Naive thymus-derived CD4-positive, alpha-beta T cell (primary cell): ENCODE data around the gene NTNG1. TPM values are rescaled to one million over a fixed set of nuclear protein-coding genes. Genes with fewer than 3 reads are reported as not detected.

ENCODE experiments used
- ATAC-seq: fragments of 150-1000 bp; cut with Tn5 transposase; 2 replicates; pipeline ENCODE4 v1.10.0; 2021; ENCODE audit warnings: mild to moderate bottlenecking, moderate library complexity
- CTCF ChIA-PET: fragments of 350-600 bp; sonication (Branson Sonifier 250); formaldehyde crosslinking; loops from one replicate; lab custom pipeline; 2021; ENCODE audit warnings: antibody characterized with exemption; lab: Charles Lee
- POLR2A ChIA-PET: fragments of 350-600 bp; sonication (Branson Sonifier 250); formaldehyde crosslinking; loops from one replicate; lab custom pipeline; 2021; ENCODE audit warnings: antibody characterized with exemption, inconsistent platforms; lab: Charles Lee
- DNase-seq, 9 donors: peaks; one replicate each; pipeline versions ENCODE4 v3.0.0 to v3.0.0-alpha.2; 2020 to 2022; ENCODE audit warnings: mixed read lengths in 1 of 9
- H3K27ac ChIP-seq: one replicate; pipeline ENCODE4 v1.7.0; 2013; ENCODE audit warnings: mild to moderate bottlenecking, low read depth, low read length, moderate library complexity
- H3K27me3 ChIP-seq, 2 donors: one replicate each; pipeline ENCODE4 v1.7.0; 2013; ENCODE audit warnings: low read length in 2 of 2, mild to moderate bottlenecking in 2 of 2, moderate library complexity in 2 of 2; ENCODE audit not compliant: control insufficient read depth in 2 of 2, insufficient read depth in 2 of 2
- H3K36me3 ChIP-seq, 3 experiments: 1 replicate in 2 of 3; 2 replicates in 1 of 3; pipeline ENCODE4 v1.7.0; 2013; ENCODE audit warnings: low read length in 3 of 3, mild to moderate bottlenecking in 3 of 3, moderate library complexity in 1 of 3; ENCODE audit not compliant: insufficient read depth in 3 of 3, control insufficient read depth in 2 of 3
- H3K4me1 ChIP-seq, 2 donors: one replicate each; pipeline ENCODE4 v1.7.0; 2013; ENCODE audit warnings: low read length in 2 of 2, mild to moderate bottlenecking in 2 of 2, moderate library complexity in 1 of 2; ENCODE audit not compliant: control insufficient read depth in 2 of 2, insufficient read depth in 2 of 2
- H3K4me3 ChIP-seq: 2 replicates; pipeline ENCODE4 v1.7.0; 2013; ENCODE audit warnings: mild to moderate bottlenecking, low read length
- H3K9me3 ChIP-seq, 3 experiments: 1 replicate in 2 of 3; 2 replicates in 1 of 3; pipeline ENCODE4 v1.7.0; 2013; ENCODE audit warnings: low read length in 3 of 3; ENCODE audit not compliant: control insufficient read depth in 2 of 3
- H3K27ac Mint-ChIP-seq, 9 donors: one replicate each; pipeline ENCODE4 v1.8.0; 2020 to 2022; ENCODE audit warnings: mixed read lengths in 9 of 9, mild to moderate bottlenecking in 8 of 9, moderate library complexity in 5 of 9, inconsistent platforms in 2 of 9
- H3K27me3 Mint-ChIP-seq, 5 donors: one replicate each; pipeline ENCODE4 v1.8.0; 2021 to 2022; ENCODE audit warnings: mixed read lengths in 5 of 5, mild to moderate bottlenecking in 1 of 5
- H3K36me3 Mint-ChIP-seq, 5 donors: one replicate each; pipeline ENCODE4 v1.8.0; 2020 to 2022; ENCODE audit warnings: mixed read lengths in 5 of 5, mild to moderate bottlenecking in 3 of 5, inconsistent platforms in 1 of 5
- H3K4me1 Mint-ChIP-seq, 7 donors: one replicate each; pipeline ENCODE4 v1.8.0; 2020 to 2022; ENCODE audit warnings: mixed read lengths in 7 of 7, mild to moderate bottlenecking in 3 of 7, inconsistent platforms in 1 of 7
- H3K4me3 Mint-ChIP-seq, 10 donors: one replicate each; pipeline ENCODE4 v1.8.0; 2020 to 2022; ENCODE audit warnings: mild to moderate bottlenecking in 10 of 10, mixed read lengths in 10 of 10, moderate library complexity in 6 of 10, inconsistent platforms in 2 of 10
- H3K9me3 Mint-ChIP-seq, 11 donors: one replicate each; pipeline ENCODE4 v1.8.0; 2020 to 2022; ENCODE audit warnings: mixed read lengths in 11 of 11, mild to moderate bottlenecking in 4 of 11, inconsistent platforms in 1 of 11, moderate library complexity in 1 of 11
- intact Hi-C, 2 donors: fragments of 100-400 bp; cut with micrococcal nuclease; formaldehyde crosslinking; loops; one replicate each; pipeline ENCODE4 v1.15.1; 2023
- polyA plus RNA-seq, 2 donors: library from polyadenylated mRNA; unstranded; fragments of 300-500 nt; fragmentation: Illumina TruSeq; gene quantifications; one replicate each; pipeline ENCODE4 v1.2.3, GENCODE V29; 2021
- total RNA-seq, 6 experiments: library from RNA in 5 of 6; stranded (reverse) in 5 of 6; gene quantifications; 1 replicate in 5 of 6; 2 replicates in 1 of 6; pipeline ENCODE4 v1.2.3 and lab custom pipeline; 2021 to 2026

The NTNG1 gene
- total and polyA plus RNA-seq, 7 experiments from 2014 or later, result not detected

DNA sequence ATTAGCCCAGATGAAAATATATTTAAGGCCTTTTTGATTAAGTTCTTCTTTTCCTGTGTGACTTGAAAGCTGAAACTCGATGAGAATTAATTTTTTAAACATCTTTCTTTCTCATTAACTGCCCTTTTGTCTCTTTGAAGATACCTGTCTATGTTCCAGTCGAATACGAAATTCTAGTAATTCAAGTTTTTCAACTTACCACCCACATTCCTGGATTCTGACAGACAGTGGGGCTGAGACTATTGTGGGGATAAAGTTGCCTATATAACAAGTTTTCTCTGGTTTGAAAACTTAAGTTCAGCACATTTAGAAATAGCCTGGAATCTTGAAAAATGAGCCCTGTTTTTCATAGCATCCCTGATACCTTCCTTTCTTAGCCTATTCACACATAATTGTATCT lies 114.6 kb downstream of the NTNG1 start:
- ATAC-seq (no peak), DNase-seq (no peak)
- H3K4me1 Mint-ChIP-seq, result no peaks in the 10 kb centered on the region
- no peaks in the 10 kb centered on the region for H3K9me3 ChIP-seq
- H3K27me3 ChIP-seq, result no peaks in the 10 kb centered on the region
- H3K4me3 Mint-ChIP-seq, result no peak overlapping the region
- H3K36me3 ChIP-seq, result no peaks in the 10 kb centered on the region
- POLR2A ChIA-PET, result no interaction called here
- intact Hi-C loops, result no loop called here
- H3K9me3 Mint-ChIP-seq, result peaks cover 0 to 10% (median 0%) of the 10 kb centered on the region in 11 donors
- no peak overlapping the region for H3K27ac ChIP-seq
- peaks cover 0 to 11% (median 8%) of the 10 kb centered on the region in 5 donors for H3K27me3 Mint-ChIP-seq
- no peaks in the 10 kb centered on the region for H3K36me3 Mint-ChIP-seq
- no peak overlapping the region for H3K4me3 ChIP-seq
- CTCF ChIA-PET, result no interaction called here
- no peak overlapping the region for H3K27ac Mint-ChIP-seq
- no peaks in the 10 kb centered on the region for H3K4me1 ChIP-seq

DNA sequence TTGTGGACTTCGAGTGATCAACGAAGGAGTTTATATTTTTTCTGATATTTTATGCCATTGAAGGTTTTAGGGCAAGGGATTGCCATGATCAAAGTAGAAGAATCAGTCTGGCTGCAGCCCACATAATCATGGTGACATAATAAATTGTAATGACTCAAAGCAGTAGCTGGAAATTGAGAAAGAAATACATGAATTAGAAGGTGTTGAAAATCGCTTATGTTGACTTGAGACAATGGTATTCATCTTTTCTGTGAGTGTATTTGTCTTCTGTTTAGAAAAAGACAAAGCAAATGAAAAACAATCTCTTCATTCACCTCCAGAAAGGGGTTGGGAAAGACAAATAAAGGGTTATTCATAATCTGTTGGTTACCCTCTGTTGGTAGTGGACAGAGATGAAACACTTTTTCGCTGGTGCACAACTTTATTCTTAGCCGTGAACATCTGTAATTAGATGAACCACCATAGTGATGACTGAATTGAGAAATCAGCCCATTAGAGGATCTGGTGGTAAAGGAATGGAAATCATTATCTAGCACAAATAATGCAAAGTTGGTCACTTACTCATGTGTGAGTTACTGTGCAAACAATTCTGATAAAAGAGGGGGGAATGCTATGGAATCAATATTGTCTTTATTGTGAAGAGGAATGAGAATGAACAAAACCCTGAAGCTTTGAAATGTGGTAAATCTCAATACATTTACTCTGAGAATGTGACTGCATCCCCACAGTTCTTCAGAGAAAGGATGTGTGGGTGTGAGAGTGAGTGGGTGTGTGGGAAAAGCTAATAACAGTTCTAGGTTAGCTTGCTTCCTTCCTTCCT lies 121.8 kb downstream of the NTNG1 start:
- Histone ChIP-seq H3K4me3 (no peak overlapping the region), H3K27me3 (no peaks in the 10 kb centered on the region), H3K27ac (no peak overlapping the region), H3K36me3 (no peaks in the 10 kb centered on the region), H3K9me3 (no peaks in the 10 kb centered on the region), H3K4me1 (no peaks in the 10 kb centered on the region)
- H3K4me1 Mint-ChIP-seq, result peaks cover 0 to 1% (median 0%) of the 10 kb centered on the region in 7 donors
- no peak overlapping the region for H3K4me3 Mint-ChIP-seq
- no peak overlapping the region for H3K27ac Mint-ChIP-seq
- H3K9me3 Mint-ChIP-seq, result peaks cover 0 to 5% (median 0%) of the 10 kb centered on the region in 11 donors
- no peak for ATAC-seq
- CTCF ChIA-PET, result no interaction called here
- POLR2A ChIA-PET, result no interaction called here
- intact Hi-C loops, result no loop called here
- DNase-seq, result no peak
- peaks cover 0 to 10% (median 4%) of the 10 kb centered on the region in 5 donors for H3K27me3 Mint-ChIP-seq
- H3K36me3 Mint-ChIP-seq, result no peaks in the 10 kb centered on the region

DNA sequence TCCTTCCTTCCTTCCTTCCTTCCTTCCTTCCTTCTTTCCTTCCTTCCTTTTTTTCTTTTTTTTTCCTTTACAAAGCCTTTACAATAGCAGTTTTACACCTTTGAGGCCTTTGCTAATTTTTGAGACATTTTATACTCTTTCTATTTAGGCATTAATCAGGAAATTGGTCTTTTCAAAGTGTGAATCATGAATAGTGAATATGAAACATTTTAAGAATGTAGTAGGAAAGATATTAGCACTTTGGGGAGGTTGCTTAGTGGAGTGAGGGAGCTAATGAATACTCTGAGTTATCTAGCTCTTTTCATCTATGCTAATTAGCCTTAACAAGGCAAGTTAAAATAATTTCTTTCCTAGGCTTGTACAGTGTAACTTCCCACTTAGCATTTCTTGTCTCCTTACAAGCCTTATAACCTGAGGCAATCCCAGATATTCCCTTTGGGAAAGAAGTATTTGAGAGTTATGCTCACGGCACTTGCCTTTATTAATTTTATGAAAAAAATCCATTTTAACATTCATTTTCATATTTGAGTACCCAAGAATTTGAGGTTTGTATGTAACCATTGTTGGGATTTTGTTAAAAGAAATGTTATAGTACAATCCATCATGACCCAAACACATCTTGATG lies 122.6 kb downstream of the NTNG1 start:
- intact Hi-C loops, result no loop called here
- CTCF ChIA-PET, result no interaction called here
- POLR2A ChIA-PET, result no interaction called here
- no peak overlapping the region for H3K27ac Mint-ChIP-seq
- H3K27me3 Mint-ChIP-seq, result peaks cover 0 to 10% (median 4%) of the 10 kb centered on the region in 5 donors
- H3K4me3 Mint-ChIP-seq, result no peak overlapping the region
- ATAC-seq, result no peak
- no peaks in the 10 kb centered on the region for H3K36me3 ChIP-seq
- no peak overlapping the region for H3K27ac ChIP-seq
- no peaks in the 10 kb centered on the region for H3K36me3 Mint-ChIP-seq
- peaks cover 0 to 5% (median 0%) of the 10 kb centered on the region in 11 donors for H3K9me3 Mint-ChIP-seq
- DNase-seq, result no peak
- H3K4me3 ChIP-seq, result no peak overlapping the region
- no peaks in the 10 kb centered on the region for H3K4me1 ChIP-seq
- H3K27me3 ChIP-seq, result no peaks in the 10 kb centered on the region
- H3K4me1 Mint-ChIP-seq, result peaks cover 0 to 1% (median 0%) of the 10 kb centered on the region in 7 donors
- no peaks in the 10 kb centered on the region for H3K9me3 ChIP-seq

DNA sequence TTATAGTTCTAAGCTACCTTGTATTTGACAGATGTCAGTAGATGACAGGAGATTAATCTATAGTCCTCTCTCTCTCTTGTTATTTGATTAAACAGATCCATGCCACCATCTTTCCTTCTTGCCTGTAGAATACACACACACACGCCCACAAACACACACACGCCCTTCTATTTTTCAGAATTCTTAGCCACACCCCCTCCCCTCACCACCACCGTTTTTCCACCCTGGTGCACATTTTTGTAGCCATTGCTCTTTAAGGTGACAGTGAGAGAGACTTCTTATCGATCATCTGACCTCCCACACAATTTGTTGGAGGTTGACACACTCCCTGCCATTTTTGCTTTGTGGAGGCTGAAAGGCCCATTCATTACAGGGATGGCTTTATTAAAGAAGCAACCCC lies 123.2 kb downstream of the NTNG1 start:
- Histone ChIP-seq H3K27me3 (no peaks in the 10 kb centered on the region), H3K4me1 (no peaks in the 10 kb centered on the region), H3K9me3 (no peaks in the 10 kb centered on the region), H3K4me3 (no peak overlapping the region), H3K27ac (no peak overlapping the region), H3K36me3 (no peaks in the 10 kb centered on the region)
- peaks cover 0 to 10% (median 4%) of the 10 kb centered on the region in 5 donors for H3K27me3 Mint-ChIP-seq
- DNase-seq (no peak), ATAC-seq (no peak)
- POLR2A ChIA-PET, result no interaction called here
- no peak overlapping the region for H3K4me3 Mint-ChIP-seq
- CTCF ChIA-PET, result no interaction called here
- no peaks in the 10 kb centered on the region for H3K36me3 Mint-ChIP-seq
- no peak overlapping the region for H3K27ac Mint-ChIP-seq
- peaks cover 0 to 1% (median 0%) of the 10 kb centered on the region in 7 donors for H3K4me1 Mint-ChIP-seq
- H3K9me3 Mint-ChIP-seq, result peaks cover 0 to 5% (median 0%) of the 10 kb centered on the region in 11 donors
- intact Hi-C loops, result no loop called here

DNA sequence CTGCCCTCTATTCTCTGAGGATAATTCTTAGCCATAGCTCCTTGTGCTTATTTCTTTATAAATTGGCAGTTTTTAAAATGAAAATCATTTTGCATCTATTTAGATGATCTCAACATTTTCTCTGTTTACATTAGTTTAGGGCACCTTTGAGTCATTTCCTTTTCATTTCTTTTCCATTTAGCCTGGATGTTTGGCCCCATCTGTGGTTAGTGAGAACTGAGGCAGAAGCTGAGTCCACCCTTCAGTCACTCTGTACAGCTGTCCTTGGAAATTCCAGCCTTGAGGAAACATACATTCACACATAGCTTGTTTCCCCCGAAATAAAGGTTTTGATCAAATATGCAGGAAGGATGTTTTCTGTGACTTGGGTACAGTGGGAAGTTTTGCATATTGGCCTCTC lies 123.7 kb downstream of the NTNG1 start:
- no peak for DNase-seq
- no peaks in the 10 kb centered on the region for H3K36me3 ChIP-seq
- Mint-ChIP-seq H3K4me3 (no peak overlapping the region), H3K27ac (no peak overlapping the region), H3K4me1 (peaks cover 0 to 1% (median 0%) of the 10 kb centered on the region in 7 donors), H3K36me3 (no peaks in the 10 kb centered on the region), H3K9me3 (peaks cover 0 to 5% (median 0%) of the 10 kb centered on the region in 11 donors), H3K27me3 (peaks cover 0 to 6% (median under 1%) of the 10 kb centered on the region in 5 donors)
- ChIA-PET CTCF (no interaction called here), POLR2A (no interaction called here)
- no peaks in the 10 kb centered on the region for H3K9me3 ChIP-seq
- H3K27me3 ChIP-seq, result no peaks in the 10 kb centered on the region
- H3K4me3 ChIP-seq, result no peak overlapping the region
- H3K27ac ChIP-seq, result no peak overlapping the region
- no peaks in the 10 kb centered on the region for H3K4me1 ChIP-seq
- ATAC-seq, result no peak
- intact Hi-C loops, result no loop called here

DNA sequence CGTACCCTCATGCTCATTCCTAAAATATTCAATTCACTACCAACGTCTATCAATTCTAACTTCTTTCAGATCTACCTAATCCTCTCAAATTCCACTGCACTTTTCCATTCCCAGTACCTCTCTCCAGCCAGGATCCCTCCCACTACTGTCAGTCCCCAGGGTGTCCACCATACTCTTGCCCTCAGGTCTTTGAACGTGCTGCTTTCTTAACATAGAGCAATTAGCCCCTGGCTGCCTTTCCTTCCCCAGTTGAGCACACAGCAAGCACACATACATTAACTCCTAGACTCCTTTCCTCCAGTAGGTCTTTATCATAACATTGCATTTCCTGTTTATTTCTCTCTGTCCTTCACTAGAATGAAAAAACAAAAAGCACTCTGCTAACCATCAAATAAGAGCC lies 126.7 kb downstream of the NTNG1 start:
- H3K36me3 Mint-ChIP-seq, result no peaks in the 10 kb centered on the region
- ATAC-seq (no peak), DNase-seq (no peak)
- POLR2A ChIA-PET, result no interaction called here
- Histone ChIP-seq H3K4me1 (no peaks in the 10 kb centered on the region), H3K27me3 (no peaks in the 10 kb centered on the region), H3K9me3 (no peaks in the 10 kb centered on the region), H3K27ac (no peak overlapping the region), H3K4me3 (no peak overlapping the region), H3K36me3 (no peaks in the 10 kb centered on the region)
- H3K27ac Mint-ChIP-seq, result no peak overlapping the region
- no peaks in the 10 kb centered on the region for H3K9me3 Mint-ChIP-seq
- no peak overlapping the region for H3K4me3 Mint-ChIP-seq
- intact Hi-C loops, result no loop called here
- H3K4me1 Mint-ChIP-seq, result peaks cover 0 to 1% (median 0%) of the 10 kb centered on the region in 7 donors
- no peaks in the 10 kb centered on the region for H3K27me3 Mint-ChIP-seq
- CTCF ChIA-PET, result no interaction called here
